HepG2 (cell line): ENCODE results near the gene GSDMA. TPM values are rescaled to one million over a fixed set of nuclear protein-coding genes. Genes with fewer than 3 reads are reported as not detected.

Source experiments
- CBX5 ChIP-seq: sonication (generic); formaldehyde crosslinking; IDR thresholded peaks from 2 replicates; pipeline ENCODE4 v1.4.0; 2020; ENCODE audit warnings: missing genetic modification reagents, borderline replicate concordance
- EHMT2 ChIP-seq: fragments of 200-600 bp; sonication (generic); IDR thresholded peaks from 2 replicates; pipeline ENCODE4 v1.7.0; 2017; ENCODE audit warnings: antibody characterized with exemption, low read depth, low read length, borderline replicate concordance
- FOXM1 ChIP-seq: sonication (generic); formaldehyde crosslinking; IDR thresholded peaks from 2 replicates; pipeline ENCODE4 v1.5.0; 2020; ENCODE audit warnings: missing genetic modification reagents
- KDM3A ChIP-seq: IDR thresholded peaks from 2 replicates; pipeline ENCODE4 v1.6.1; 2018; ENCODE audit warnings: low read depth, missing compliant biosample characterization
- KLF9 ChIP-seq: IDR thresholded peaks from 2 replicates; pipeline ENCODE4 v1.6.1; 2016; ENCODE audit warnings: low read depth
- MAFF ChIP-seq: IDR thresholded peaks from 2 replicates; pipeline ENCODE4 v1.6.1; 2011; ENCODE audit warnings: low read depth, low read length, improper control_type of control experiment
- MED1 ChIP-seq: sonication (generic); formaldehyde crosslinking; IDR thresholded peaks from 2 replicates; pipeline ENCODE4 v1.4.0; 2020; ENCODE audit warnings: missing genetic modification reagents
- RXRB ChIP-seq: IDR thresholded peaks from 2 replicates; pipeline ENCODE4 v1.6.1; 2016; ENCODE audit warnings: borderline replicate concordance, missing genetic modification reagents, missing compliant biosample characterization
- SMAD9 ChIP-seq: sonication (generic); formaldehyde crosslinking; IDR thresholded peaks from 2 replicates; pipeline ENCODE4 v1.5.1; 2020; ENCODE audit warnings: mild to moderate bottlenecking, missing genetic modification reagents
- SP5 ChIP-seq: IDR thresholded peaks from 2 replicates; pipeline ENCODE4 v1.6.1; 2016; ENCODE audit warnings: low read depth, borderline replicate concordance
- SUZ12 ChIP-seq: fragments of 150-350 bp; IDR thresholded peaks from 2 replicates; pipeline ENCODE4 v1.6.1; 2014; ENCODE audit warnings: low read depth, low read length
- TAF1 ChIP-seq: sonication (generic); formaldehyde crosslinking; IDR thresholded peaks from 2 replicates; pipeline ENCODE4 v1.4.0; 2020; ENCODE audit warnings: missing genetic modification reagents
- TBP ChIP-seq: sonication (generic); formaldehyde crosslinking; IDR thresholded peaks from 2 replicates; pipeline ENCODE4 v1.5.0; 2020; ENCODE audit warnings: missing genetic modification reagents
- TCF7 ChIP-seq: sonication (generic); IDR thresholded peaks from 2 replicates; pipeline ENCODE4 v1.6.1; 2016; ENCODE audit warnings: antibody characterized with exemption, low read depth
- ZFP36L1 ChIP-seq: sonication (generic); formaldehyde crosslinking; IDR thresholded peaks from 2 replicates; pipeline ENCODE4 v1.8.0; 2022; ENCODE audit warnings: mild to moderate bottlenecking, missing genetic modification reagents, moderate library complexity
- ZKSCAN1 ChIP-seq: fragments of 150-350 bp; IDR thresholded peaks from 2 replicates; pipeline ENCODE4 v1.6.1; 2014; ENCODE audit warnings: low read length
- ZNF205 ChIP-seq: IDR thresholded peaks from 2 replicates; pipeline ENCODE4 v1.6.1; 2018; ENCODE audit warnings: missing biosample characterization, missing genetic modification reagents
- ZNF24 ChIP-seq: fragments of 450-650 bp; IDR thresholded peaks from 2 replicates; pipeline ENCODE4 v1.6.1; 2017; ENCODE audit warnings: antibody characterized with exemption, mild to moderate bottlenecking
- ZNF382 ChIP-seq: sonication (generic); formaldehyde crosslinking; IDR thresholded peaks from 2 replicates; pipeline ENCODE4 v1.5.0; 2020; ENCODE audit warnings: missing genetic modification reagents, mild to moderate bottlenecking, borderline replicate concordance
- ZNF543 ChIP-seq: sonication (generic); formaldehyde crosslinking; IDR thresholded peaks from 2 replicates; pipeline ENCODE4 v1.4.0; 2020; ENCODE audit warnings: mild to moderate bottlenecking, missing genetic modification reagents
- ZNF607 ChIP-seq: sonication (generic); formaldehyde crosslinking; IDR thresholded peaks from 2 replicates; pipeline ENCODE4 v1.5.1; 2020; ENCODE audit warnings: missing genetic modification reagents, mild to moderate bottlenecking, borderline replicate concordance
- ZNF629 ChIP-seq: sonication (generic); formaldehyde crosslinking; conservative IDR thresholded peaks from 2 replicates; pipeline ENCODE4 v1.5.0; 2020; ENCODE audit warnings: missing genetic modification reagents
- ZNF788 ChIP-seq: sonication (generic); formaldehyde crosslinking; IDR thresholded peaks from 2 replicates; pipeline ENCODE4 v1.5.0; 2020; ENCODE audit warnings: mild to moderate bottlenecking, missing genetic modification reagents, borderline replicate concordance
- polyA plus RNA-seq, 8 experiments: library from polyadenylated mRNA; depleted of rRNA in 3 of 8; stranded (reverse) in 7 of 8; unstranded in 1 of 8; fragments of >200 nt; fragmentation: Illumina TruSeq in 4 of 8; extraction: Trizol in 4 of 8; gene quantifications; 2 replicates each; pipeline versions ENCODE4 v1.2.1 to v1.2.3, GENCODE V29; 2011 to 2016; ENCODE audit warnings: low read depth in 4 of 8, missing spikeins in 1 of 8, mixed read lengths in 1 of 8; ENCODE audit not compliant: insufficient read depth in 1 of 8
- total RNA-seq, 5 experiments: library from RNA; depleted of rRNA; stranded (reverse); fragments of >200 nt; fragmentation: Illumina TruSeq; extraction: Trizol; gene quantifications; 2 replicates each; pipeline ENCODE4 v1.2.3, GENCODE V29; 2016; ENCODE audit warnings: low read depth in 1 of 5
- TF ChIP-seq, protein P1 (sequence below): sonication (generic); formaldehyde crosslinking; IDR thresholded peaks from 2 replicates; pipeline ENCODE4 v1.4.0; 2020; ENCODE audit warnings: missing genetic modification reagents, borderline replicate concordance
- TF ChIP-seq, protein P2 (sequence below): sonication (generic); formaldehyde crosslinking; IDR thresholded peaks from 2 replicates; pipeline ENCODE4 v1.4.0; 2020; ENCODE audit warnings: mild to moderate bottlenecking, missing genetic modification reagents
- TF ChIP-seq, protein P3 (sequence below): sonication (generic); formaldehyde crosslinking; IDR thresholded peaks from 2 replicates; pipeline ENCODE4 v1.8.1; 2023; ENCODE audit warnings: mild to moderate bottlenecking, missing genetic modification reagents
- TF ChIP-seq, protein P4 (sequence below): sonication (generic); formaldehyde crosslinking; IDR thresholded peaks from 2 replicates; pipeline ENCODE4 v1.8.1; 2023; ENCODE audit warnings: missing genetic modification reagents, inconsistent platforms, borderline replicate concordance

GSDMA gene
- total and polyA plus RNA-seq, 2 of the 13 experiments (the other 11 are each of a cell fraction or from before 2014, with no cell fraction given) = not detected

DNA sequence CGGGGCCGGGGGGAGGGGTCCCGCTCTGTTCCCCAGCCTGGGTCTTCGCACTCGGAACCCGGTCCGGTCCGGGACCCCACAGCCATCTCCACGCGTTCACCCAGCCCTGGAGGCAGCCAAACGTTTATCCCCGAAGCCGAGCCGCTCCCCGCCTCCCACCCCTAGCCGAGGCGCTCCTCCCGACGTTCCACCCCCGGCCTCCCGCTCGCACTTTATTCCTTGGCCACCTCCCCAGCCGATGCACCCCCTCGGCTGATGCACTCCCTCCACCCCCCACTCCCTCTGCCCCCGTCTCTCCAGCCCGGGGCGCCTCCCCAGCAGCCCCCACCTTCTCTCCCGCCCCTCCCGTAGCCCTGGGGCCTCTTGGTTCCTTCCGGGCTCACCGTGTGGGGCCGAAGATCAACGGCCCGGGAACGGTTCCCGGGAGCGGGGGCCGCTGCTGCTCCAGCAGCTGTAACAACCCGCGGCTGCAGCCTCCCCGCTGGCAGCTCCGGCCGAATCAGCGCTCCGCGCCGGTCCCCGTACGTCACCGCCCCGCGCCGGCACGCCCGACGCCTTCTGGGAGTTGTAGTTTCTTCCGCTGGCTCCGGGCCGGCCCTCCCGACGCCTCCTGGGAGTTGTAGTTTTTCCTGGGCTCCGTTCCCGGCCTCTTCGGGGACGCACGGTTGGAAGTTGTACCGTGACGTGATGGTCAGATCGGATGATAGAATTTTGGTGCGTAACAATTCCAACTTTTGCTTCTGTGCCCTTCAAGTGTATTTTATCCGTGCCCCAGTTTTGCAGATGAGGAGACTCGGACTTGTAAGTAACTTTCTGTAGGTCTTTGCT is 35.5 kb upstream of the GSDMA start, which contains the start of the genes LRRC3C and ORMDL3 (continued):
- TF ChIP-seq SUZ12 (peak; percentile 99), KLF9 (CRISPR knock-in tag) (peak; percentile 86), ZNF788 (CRISPR knock-in tag) (peak; percentile 88; the same call in 1 of the 2 replicates), TBP (CRISPR knock-in tag) (peak; percentile 86), TAF1 (CRISPR knock-in tag) (peak; percentile 64), CBX5 (CRISPR knock-in tag) (no peak), MAFF (no peak), ZNF205 (CRISPR knock-in tag) (peak; percentile 85), EHMT2 (no peak), ZFP36L1 (no peak; the same call in 1 of the 2 replicates), SMAD9 (CRISPR knock-in tag) (no peak), ZNF382 (no peak), MED1 (CRISPR knock-in tag) (peak; percentile 81; the same call in 1 of the 2 replicates), ZKSCAN1 (peak; percentile 81), KDM3A (CRISPR knock-in tag) (peak; percentile 45), ZNF543 (CRISPR knock-in tag) (peak; percentile 66), RXRB (CRISPR knock-in tag) (peak; percentile 64; the same call in 1 of the 2 replicates), ZNF629 (CRISPR knock-in tag) (no peak), ZNF607 (CRISPR knock-in tag) (peak; percentile 28; the same call in 1 of the 2 replicates), SP5 (CRISPR knock-in tag) (no peak), TCF7 (no peak), ZNF24 (no peak), FOXM1 (CRISPR knock-in tag) (no peak)
- TF ChIP-seq, protein P1, sequence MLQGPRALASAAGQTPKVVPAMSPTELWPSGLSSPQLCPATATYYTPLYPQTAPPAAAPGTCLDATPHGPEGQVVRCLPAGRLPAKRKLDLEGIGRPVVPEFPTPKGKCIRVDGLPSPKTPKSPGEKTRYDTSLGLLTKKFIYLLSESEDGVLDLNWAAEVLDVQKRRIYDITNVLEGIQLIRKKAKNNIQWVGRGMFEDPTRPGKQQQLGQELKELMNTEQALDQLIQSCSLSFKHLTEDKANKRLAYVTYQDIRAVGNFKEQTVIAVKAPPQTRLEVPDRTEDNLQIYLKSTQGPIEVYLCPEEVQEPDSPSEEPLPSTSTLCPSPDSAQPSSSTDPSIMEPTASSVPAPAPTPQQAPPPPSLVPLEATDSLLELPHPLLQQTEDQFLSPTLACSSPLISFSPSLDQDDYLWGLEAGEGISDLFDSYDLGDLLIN (CRISPR knock-in tag) = peak; percentile 85; the same call in 1 of the 2 replicates
- TF ChIP-seq, protein P2, sequence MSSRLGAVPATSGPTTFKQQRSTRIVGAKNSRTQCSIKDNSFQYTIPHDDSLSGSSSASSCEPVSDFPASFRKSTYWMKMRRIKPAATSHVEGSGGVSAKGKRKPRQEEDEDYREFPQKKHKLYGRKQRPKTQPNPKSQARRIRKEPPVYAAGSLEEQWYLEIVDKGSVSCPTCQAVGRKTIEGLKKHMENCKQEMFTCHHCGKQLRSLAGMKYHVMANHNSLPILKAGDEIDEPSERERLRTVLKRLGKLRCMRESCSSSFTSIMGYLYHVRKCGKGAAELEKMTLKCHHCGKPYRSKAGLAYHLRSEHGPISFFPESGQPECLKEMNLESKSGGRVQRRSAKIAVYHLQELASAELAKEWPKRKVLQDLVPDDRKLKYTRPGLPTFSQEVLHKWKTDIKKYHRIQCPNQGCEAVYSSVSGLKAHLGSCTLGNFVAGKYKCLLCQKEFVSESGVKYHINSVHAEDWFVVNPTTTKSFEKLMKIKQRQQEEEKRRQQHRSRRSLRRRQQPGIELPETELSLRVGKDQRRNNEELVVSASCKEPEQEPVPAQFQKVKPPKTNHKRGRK (CRISPR knock-in tag) = no peak
- TF ChIP-seq, protein P3, sequence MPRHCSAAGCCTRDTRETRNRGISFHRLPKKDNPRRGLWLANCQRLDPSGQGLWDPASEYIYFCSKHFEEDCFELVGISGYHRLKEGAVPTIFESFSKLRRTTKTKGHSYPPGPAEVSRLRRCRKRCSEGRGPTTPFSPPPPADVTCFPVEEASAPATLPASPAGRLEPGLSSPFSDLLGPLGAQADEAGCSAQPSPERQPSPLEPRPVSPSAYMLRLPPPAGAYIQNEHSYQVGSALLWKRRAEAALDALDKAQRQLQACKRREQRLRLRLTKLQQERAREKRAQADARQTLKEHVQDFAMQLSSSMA = peak; percentile 67; the same call in 1 of the 2 replicates
- TF ChIP-seq, protein P4, sequence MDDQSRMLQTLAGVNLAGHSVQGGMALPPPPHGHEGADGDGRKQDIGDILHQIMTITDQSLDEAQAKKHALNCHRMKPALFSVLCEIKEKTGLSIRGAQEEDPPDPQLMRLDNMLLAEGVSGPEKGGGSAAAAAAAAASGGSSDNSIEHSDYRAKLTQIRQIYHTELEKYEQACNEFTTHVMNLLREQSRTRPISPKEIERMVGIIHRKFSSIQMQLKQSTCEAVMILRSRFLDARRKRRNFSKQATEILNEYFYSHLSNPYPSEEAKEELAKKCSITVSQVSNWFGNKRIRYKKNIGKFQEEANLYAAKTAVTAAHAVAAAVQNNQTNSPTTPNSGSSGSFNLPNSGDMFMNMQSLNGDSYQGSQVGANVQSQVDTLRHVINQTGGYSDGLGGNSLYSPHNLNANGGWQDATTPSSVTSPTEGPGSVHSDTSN (CRISPR knock-in tag) = no peak; the same call in 1 of the 2 replicates
